Keratinocyte (primary cell): Measurements from ENCODE around the gene FNIP2. TPM values are rescaled to one million over a fixed set of nuclear protein-coding genes. Genes with fewer than 3 reads are reported as not detected.

Experiments used
- DNase-seq: peaks from one replicate; pipeline ENCODE4 v3.0.0-alpha.2; 2011; ENCODE audit warnings: low read depth, missing footprints, low spot score
- FAIRE-seq: peaks from 2 replicates; lab custom pipeline; 2011; peaks lifted over from hg19 to GRCh38; lab: Jason Lieb, UNC
- H2AFZ ChIP-seq: 2 replicates; pipeline ENCODE4 v1.6.0; 2012; ENCODE audit warnings: low read length, control low read depth, inconsistent platforms; ENCODE audit not compliant: control insufficient read depth
- H3K27ac ChIP-seq: 2 replicates; pipeline ENCODE4 v1.5.1; 2011; ENCODE audit warnings: low read length; ENCODE audit not compliant: control insufficient read depth, insufficient read depth
- H3K27me3 ChIP-seq: 3 replicates; pipeline ENCODE4 v1.6.0; 2011; ENCODE audit warnings: low read length; ENCODE audit not compliant: control insufficient read depth, insufficient read depth; ENCODE audit errors: extremely low read depth
- H3K36me3 ChIP-seq, 2 experiments: 2 replicates in 1 of 2; 3 replicates in 1 of 2; pipeline ENCODE4 v1.5.1; 2011; ENCODE audit warnings: low read length in 2 of 2, mild to moderate bottlenecking in 1 of 2; ENCODE audit not compliant: control insufficient read depth in 2 of 2, insufficient read depth in 2 of 2; ENCODE audit errors: extremely low read depth in 1 of 2
- H3K4me1 ChIP-seq: 3 replicates; pipeline ENCODE4 v1.5.1; 2011; ENCODE audit warnings: low read length; ENCODE audit not compliant: control insufficient read depth, insufficient read depth; ENCODE audit errors: extremely low read depth
- H3K4me2 ChIP-seq: 3 replicates; pipeline ENCODE4 v1.6.0; 2011; ENCODE audit warnings: low read depth, low read length; ENCODE audit not compliant: control insufficient read depth, insufficient read depth; ENCODE audit errors: extremely low read depth
- H3K4me3 ChIP-seq, 3 experiments: fragments of 200-600 bp in 1 of 3; sonication (generic) in 1 of 3; 2 replicates in 2 of 3; 3 replicates in 1 of 3; pipeline ENCODE4 v1.5.1; 2011 to 2016; ENCODE audit warnings: low read length in 3 of 3, mild to moderate bottlenecking in 3 of 3, control low read depth in 2 of 3, inconsistent platforms in 1 of 3, low read depth in 1 of 3, mixed read lengths in 1 of 3, mixed run types in 1 of 3, moderate library complexity in 1 of 3; ENCODE audit not compliant: control insufficient read depth in 2 of 3, insufficient read depth in 2 of 3; ENCODE audit errors: extremely low read depth in 1 of 3
- H3K79me2 ChIP-seq: 2 replicates; pipeline ENCODE4 v1.6.0; 2012; ENCODE audit warnings: low read length; ENCODE audit not compliant: control insufficient read depth, insufficient read depth
- H3K9ac ChIP-seq: 3 replicates; pipeline ENCODE4 v1.6.0; 2011; ENCODE audit warnings: low read length; ENCODE audit not compliant: control insufficient read depth, insufficient read depth; ENCODE audit errors: extremely low read depth
- H3K9me1 ChIP-seq: 3 replicates; pipeline ENCODE4 v1.6.0; 2011; ENCODE audit warnings: low read length; ENCODE audit not compliant: control insufficient read depth, insufficient read depth; ENCODE audit errors: extremely low read depth
- H3K9me3 ChIP-seq: 2 replicates; pipeline ENCODE4 v1.5.1; 2012; ENCODE audit warnings: low read depth, low read length; ENCODE audit not compliant: control insufficient read depth
- H4K20me1 ChIP-seq: 3 replicates; pipeline ENCODE4 v1.6.0; 2011; ENCODE audit warnings: low read length; ENCODE audit not compliant: control insufficient read depth, insufficient read depth; ENCODE audit errors: extremely low read depth
- CTCF ChIP-seq, 3 experiments: IDR thresholded peaks in 1 of 3; conservative IDR thresholded peaks in 1 of 3; optimal IDR thresholded peaks in 1 of 3; 2 replicates in 2 of 3; 3 replicates in 1 of 3; pipeline versions ENCODE3 to v1.5.1; 2011; ENCODE audit warnings: low read length in 3 of 3, mild to moderate bottlenecking in 3 of 3, moderate library complexity in 2 of 3, control low read depth in 1 of 3, inconsistent platforms in 1 of 3; ENCODE audit not compliant: insufficient read depth in 2 of 3; ENCODE audit errors: extremely low read depth in 1 of 3
- EZH2 ChIP-seq: IDR thresholded peaks from one replicate; pipeline ENCODE4 v1.6.1; 2012; ENCODE audit warnings: inconsistent platforms, mild to moderate bottlenecking, low read length, moderate library complexity
- dilution Hi-C: fragments of 300-500 bp; cut with MboI; formaldehyde crosslinking; loops from one replicate; pipeline ENCODE4 v1.7.0; 2020; ENCODE audit warnings: low sequenced_read_pairs; ENCODE audit not compliant: extremely low pct_ligation_motif_present
- polyA plus RNA-seq, 5 experiments: library from polyadenylated mRNA; depleted of rRNA in 3 of 5; stranded (reverse) in 3 of 5; stranded (forward) in 1 of 5; unstranded in 1 of 5; fragments of >200 nt; gene quantifications; 1 replicate in 1 of 5; 2 replicates in 3 of 5; 3 replicates in 1 of 5; pipeline versions ENCODE4 v1.2.1 to v1.2.3, GENCODE V29; 2011 to 2012; ENCODE audit warnings: missing spikeins in 2 of 5, low read depth in 1 of 5, low replicate concordance in 1 of 5

The FNIP2 gene
- polyA plus RNA-seq, 1 donor (not counting 4 experiments of a cell fraction or from before 2014, with no cell fraction given): 6.2 TPM

- no peaks in the 10 kb centered on the region for H3K79me2 ChIP-seq
- no peaks in the 10 kb centered on the region for H3K9me1 ChIP-seq
- H2AFZ ChIP-seq: no peak overlapping the region
- H3K4me3 ChIP-seq: no peak overlapping the region
- peaks cover 5 to 10% of the 10 kb centered on the region in 2 experiments for H3K36me3 ChIP-seq
- no peak for FAIRE-seq
- TF ChIP-seq CTCF (optimal IDR thresholded peaks at IDR 0.05 in 1 of 3, IDR thresholded peaks at IDR 0.05 in 1 of 3, conservative IDR thresholded peaks at IDR 0.05 in 1 of 3; ENCODE audit: extremely low read depth in 1 of 3, insufficient read depth in 2 of 3, low read length in 3 of 3) (no peak), EZH2 (no peak)
- H3K27me3 ChIP-seq: no peaks in the 10 kb centered on the region
- peaks cover 5% of the 10 kb centered on the region for H3K4me1 ChIP-seq
- no peak overlapping the region for H3K4me2 ChIP-seq
- dilution Hi-C loops: no loop called here
- no peak for DNase-seq
- H4K20me1 ChIP-seq: no peaks in the 10 kb centered on the region
- H3K27ac ChIP-seq: no peak overlapping the region
- no peak overlapping the region for H3K9ac ChIP-seq
- H3K9me3 ChIP-seq: no peaks in the 10 kb centered on the region
Measured at GRCh38 chr4:158860856-158861255, 92.0 kb downstream of the FNIP2 start.

GRCh38 chr4:158861281-158861680, 92.5 kb downstream of the FNIP2 start:
- no peak overlapping the region for H3K9ac ChIP-seq
- H2AFZ ChIP-seq: no peak overlapping the region
- no peak overlapping the region for H3K27ac ChIP-seq
- DNase-seq (no peak), FAIRE-seq (no peak)
- no peak overlapping the region for H3K4me2 ChIP-seq
- H3K79me2 ChIP-seq: no peaks in the 10 kb centered on the region
- H3K36me3 ChIP-seq: peaks cover 5 to 10% of the 10 kb centered on the region in 2 experiments
- no peak for TF ChIP-seq EZH2
- H3K4me3 ChIP-seq: no peak overlapping the region
- no peaks in the 10 kb centered on the region for H3K9me3 ChIP-seq
- H3K9me1 ChIP-seq: no peaks in the 10 kb centered on the region
- no peaks in the 10 kb centered on the region for H3K27me3 ChIP-seq
- no peaks in the 10 kb centered on the region for H4K20me1 ChIP-seq
- H3K4me1 ChIP-seq: peaks cover 5% of the 10 kb centered on the region
- dilution Hi-C loops: no loop called here

GRCh38 chr4:158861766-158862165, 92.9 kb downstream of the FNIP2 start:
- Histone ChIP-seq H3K79me2 (no peaks in the 10 kb centered on the region), H4K20me1 (no peaks in the 10 kb centered on the region), H3K36me3 (peaks cover 5 to 10% of the 10 kb centered on the region in 2 experiments), H3K4me2 (no peak overlapping the region), H2AFZ (no peak overlapping the region), H3K9me1 (no peaks in the 10 kb centered on the region), H3K27me3 (no peaks in the 10 kb centered on the region), H3K4me1 (peaks cover 5% of the 10 kb centered on the region), H3K9me3 (no peaks in the 10 kb centered on the region), H3K27ac (no peak overlapping the region), H3K4me3 (no peak overlapping the region), H3K9ac (no peak overlapping the region)
- no peak for FAIRE-seq
- dilution Hi-C loops: no loop called here
- no peak for TF ChIP-seq CTCF (optimal IDR thresholded peaks at IDR 0.05 in 1 of 3, IDR thresholded peaks at IDR 0.05 in 1 of 3, conservative IDR thresholded peaks at IDR 0.05 in 1 of 3; ENCODE audit: extremely low read depth in 1 of 3, insufficient read depth in 2 of 3, low read length in 3 of 3)
- TF ChIP-seq EZH2: no peak
- DNase-seq: no peak
